Measurements from ENCODE around the gene APMAP. TPM values are rescaled to one million over a fixed set of nuclear protein-coding genes. Genes with fewer than 3 reads are reported as not detected.
A peak's percentile ranks its signal among the peaks of the same experiment; 100 is the strongest.

The APMAP gene
- total and polyA plus RNA-seq, 2 of the 13 experiments (the other 11 are each of a cell fraction or from before 2014, with no cell fraction given): 168 to 214 TPM

- TF ChIP-seq TCF7L2 (IDR thresholded peaks at IDR 0.05; ENCODE audit: low read depth, low read length) (peak; percentile 44; the same call in 1 of the 2 replicates), SMAD9 (CRISPR knock-in tag; IDR thresholded peaks at IDR 0.05) (no peak), KDM3A (CRISPR knock-in tag; IDR thresholded peaks at IDR 0.05; ENCODE audit: low read depth) (peak; percentile 67; the same call in 1 of the 2 replicates), CBX5 (CRISPR knock-in tag; IDR thresholded peaks at IDR 0.05; ENCODE audit: borderline replicate concordance) (peak; percentile 28; the same call in 1 of the 2 replicates), ARID4A (CRISPR knock-in tag; IDR thresholded peaks at IDR 0.05; ENCODE audit: borderline replicate concordance) (no peak), FOXA1 (IDR thresholded peaks at IDR 0.05) (no peak), FOXA1 (CRISPR knock-in tag; IDR thresholded peaks at IDR 0.05) (peak; percentile 67), KDM2A (CRISPR knock-in tag; IDR thresholded peaks at IDR 0.05; ENCODE audit: borderline replicate concordance, low read depth) (0 out of 2 replicates have a peak, but pooled peaks have one; percentile 56), ZNF451 (CRISPR knock-in tag; IDR thresholded peaks at IDR 0.05) (no peak), NCOA2 (CRISPR knock-in tag; IDR thresholded peaks at IDR 0.05) (peak; percentile 90), SKI (IDR thresholded peaks at IDR 0.05; ENCODE audit: partially characterized antibody) (no peak), PBX3 (CRISPR knock-in tag; IDR thresholded peaks at IDR 0.05; ENCODE audit: borderline replicate concordance) (no peak), ZNF605 (CRISPR knock-in tag; IDR thresholded peaks at IDR 0.05) (0 out of 2 replicates have a peak, but pooled peaks have one; percentile 42)
- TF ChIP-seq, protein P1, sequence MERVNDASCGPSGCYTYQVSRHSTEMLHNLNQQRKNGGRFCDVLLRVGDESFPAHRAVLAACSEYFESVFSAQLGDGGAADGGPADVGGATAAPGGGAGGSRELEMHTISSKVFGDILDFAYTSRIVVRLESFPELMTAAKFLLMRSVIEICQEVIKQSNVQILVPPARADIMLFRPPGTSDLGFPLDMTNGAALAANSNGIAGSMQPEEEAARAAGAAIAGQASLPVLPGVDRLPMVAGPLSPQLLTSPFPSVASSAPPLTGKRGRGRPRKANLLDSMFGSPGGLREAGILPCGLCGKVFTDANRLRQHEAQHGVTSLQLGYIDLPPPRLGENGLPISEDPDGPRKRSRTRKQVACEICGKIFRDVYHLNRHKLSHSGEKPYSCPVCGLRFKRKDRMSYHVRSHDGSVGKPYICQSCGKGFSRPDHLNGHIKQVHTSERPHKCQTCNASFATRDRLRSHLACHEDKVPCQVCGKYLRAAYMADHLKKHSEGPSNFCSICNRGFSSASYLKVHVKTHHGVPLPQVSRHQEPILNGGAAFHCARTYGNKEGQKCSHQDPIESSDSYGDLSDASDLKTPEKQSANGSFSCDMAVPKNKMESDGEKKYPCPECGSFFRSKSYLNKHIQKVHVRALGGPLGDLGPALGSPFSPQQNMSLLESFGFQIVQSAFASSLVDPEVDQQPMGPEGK (CRISPR knock-in tag; IDR thresholded peaks at IDR 0.05): peak; percentile 84
- TF ChIP-seq, protein P2, sequence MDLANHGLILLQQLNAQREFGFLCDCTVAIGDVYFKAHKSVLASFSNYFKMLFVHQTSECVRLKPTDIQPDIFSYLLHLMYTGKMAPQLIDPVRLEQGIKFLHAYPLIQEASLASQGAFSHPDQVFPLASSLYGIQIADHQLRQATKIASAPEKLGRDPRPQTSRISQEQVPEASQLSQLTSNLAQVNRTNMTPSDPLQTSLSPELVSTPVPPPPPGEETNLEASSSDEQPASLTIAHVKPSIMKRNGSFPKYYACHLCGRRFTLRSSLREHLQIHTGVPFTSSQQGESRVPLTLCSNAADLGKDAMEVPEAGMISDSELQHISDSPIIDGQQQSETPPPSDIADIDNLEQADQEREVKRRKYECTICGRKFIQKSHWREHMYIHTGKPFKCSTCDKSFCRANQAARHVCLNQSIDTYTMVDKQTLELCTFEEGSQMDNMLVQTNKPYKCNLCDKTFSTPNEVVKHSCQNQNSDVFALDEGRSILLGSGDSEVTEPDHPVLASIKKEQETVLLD (CRISPR knock-in tag; IDR thresholded peaks at IDR 0.05; ENCODE audit: low read depth): no peak
- TF ChIP-seq, protein P3, sequence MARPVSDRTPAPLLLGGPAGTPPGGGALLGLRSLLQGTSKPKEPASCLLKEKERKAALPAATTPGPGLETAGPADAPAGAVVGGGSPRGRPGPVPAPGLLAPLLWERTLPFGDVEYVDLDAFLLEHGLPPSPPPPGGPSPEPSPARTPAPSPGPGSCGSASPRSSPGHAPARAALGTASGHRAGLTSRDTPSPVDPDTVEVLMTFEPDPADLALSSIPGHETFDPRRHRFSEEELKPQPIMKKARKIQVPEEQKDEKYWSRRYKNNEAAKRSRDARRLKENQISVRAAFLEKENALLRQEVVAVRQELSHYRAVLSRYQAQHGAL (CRISPR knock-in tag; IDR thresholded peaks at IDR 0.05; ENCODE audit: not compliant biosample characterization): no peak
- TF ChIP-seq, protein P4, sequence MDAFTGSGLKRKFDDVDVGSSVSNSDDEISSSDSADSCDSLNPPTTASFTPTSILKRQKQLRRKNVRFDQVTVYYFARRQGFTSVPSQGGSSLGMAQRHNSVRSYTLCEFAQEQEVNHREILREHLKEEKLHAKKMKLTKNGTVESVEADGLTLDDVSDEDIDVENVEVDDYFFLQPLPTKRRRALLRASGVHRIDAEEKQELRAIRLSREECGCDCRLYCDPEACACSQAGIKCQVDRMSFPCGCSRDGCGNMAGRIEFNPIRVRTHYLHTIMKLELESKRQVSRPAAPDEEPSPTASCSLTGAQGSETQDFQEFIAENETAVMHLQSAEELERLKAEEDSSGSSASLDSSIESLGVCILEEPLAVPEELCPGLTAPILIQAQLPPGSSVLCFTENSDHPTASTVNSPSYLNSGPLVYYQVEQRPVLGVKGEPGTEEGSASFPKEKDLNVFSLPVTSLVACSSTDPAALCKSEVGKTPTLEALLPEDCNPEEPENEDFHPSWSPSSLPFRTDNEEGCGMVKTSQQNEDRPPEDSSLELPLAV (CRISPR knock-in tag; conservative IDR thresholded peaks at IDR 0.05; ENCODE audit: low read depth): no peak
Measured at GRCh38 chr20:25032478-25033264, 40.1 kb upstream of the APMAP start (continued).

All from HepG2 (cell line).